A673 (cell line): ENCODE results near the gene SYNJ2. TPM values are rescaled to one million over a fixed set of nuclear protein-coding genes. Genes with fewer than 3 reads are reported as not detected.

Source experiments
- BruUV-seq: library from RNA; stranded (reverse); fragments of 400-500 nt; replicated peaks from 2 replicates; lab custom pipeline; 2021; lab: Mats Ljungman, UMichigan
- CTCF ChIA-PET: fragments of 300-600 bp; sonication (Branson Sonifier 250); formaldehyde crosslinking; loops from one replicate; lab custom pipeline; 2022; ENCODE audit warnings: antibody characterized with exemption; lab: Charles Lee
- POLR2A ChIA-PET: fragments of 300-600 bp; sonication (Branson Sonifier 250); formaldehyde crosslinking; loops from one replicate; lab custom pipeline; 2022; ENCODE audit warnings: antibody characterized with exemption; ENCODE audit not compliant: low non-redundant PET; lab: Charles Lee
- DNase-seq: peaks from one replicate; pipeline ENCODE4 v3.0.0-alpha.2; 2015; ENCODE audit warnings: low spot score
- H3K27ac ChIP-seq: fragments of 200-600 bp; sonication (generic); 2 replicates; pipeline ENCODE4 v1.5.1; 2016; ENCODE audit warnings: mixed run types, low read depth, mild to moderate bottlenecking, mixed read lengths, antibody characterized with exemption, low read length; ENCODE audit not compliant: poor library complexity, severe bottlenecking
- H3K27me3 ChIP-seq: fragments of 200-600 bp; sonication (generic); replicated peaks from 2 replicates; pipeline ENCODE4 v1.6.1; 2017; ENCODE audit warnings: mixed run types, low read depth, mild to moderate bottlenecking, mixed read lengths, antibody characterized with exemption, low read length; ENCODE audit not compliant: insufficient read depth, poor library complexity
- H3K36me3 ChIP-seq: fragments of 200-600 bp; sonication (generic); 2 replicates; pipeline ENCODE4 v1.6.1; 2016; ENCODE audit warnings: mixed run types, mild to moderate bottlenecking, mixed read lengths, antibody characterized with exemption, low read length; ENCODE audit not compliant: insufficient read depth, poor library complexity, severe bottlenecking
- H3K4me1 ChIP-seq: fragments of 200-600 bp; sonication (generic); 2 replicates; pipeline ENCODE4 v1.6.1; 2017; ENCODE audit warnings: mixed run types, mild to moderate bottlenecking, mixed read lengths, antibody characterized with exemption, low read length; ENCODE audit not compliant: insufficient read depth, poor library complexity, severe bottlenecking
- H3K4me3 ChIP-seq: fragments of 200-600 bp; sonication (generic); 2 replicates; pipeline ENCODE4 v1.5.1; 2016; ENCODE audit warnings: low read depth, mixed run types, mild to moderate bottlenecking, mixed read lengths, low read length; ENCODE audit not compliant: poor library complexity, severe bottlenecking
- H3K9me3 ChIP-seq: fragments of 200-600 bp; sonication (generic); 2 replicates; pipeline ENCODE4 v1.6.1; 2016; ENCODE audit warnings: mixed run types, low read depth, mild to moderate bottlenecking, mixed read lengths, antibody characterized with exemption, low read length; ENCODE audit not compliant: poor library complexity, severe bottlenecking
- CTCF ChIP-seq: fragments of 300-800, 200-600 bp; sonication (generic); conservative IDR thresholded peaks from 2 replicates; pipeline ENCODE4 v1.5.1; 2017; ENCODE audit warnings: low read depth, mild to moderate bottlenecking, antibody characterized with exemption, low read length, moderate library complexity, mixed read lengths
- EZH2 ChIP-seq: fragments of 200-600 bp; sonication (generic); IDR thresholded peaks from 2 replicates; pipeline ENCODE4 v1.6.1; 2017; ENCODE audit warnings: borderline replicate concordance, low read depth, mild to moderate bottlenecking, mixed read lengths, antibody characterized with exemption, low read length; ENCODE audit not compliant: poor library complexity, severe bottlenecking
- intact Hi-C: fragments of 100-400 bp; cut with micrococcal nuclease; formaldehyde crosslinking; loops from one replicate; pipeline ENCODE4 v1.10.0; 2022; ENCODE audit not compliant: unreplicated experiment
- total RNA-seq: library from RNA; stranded (reverse); gene quantifications from 2 replicates; pipeline ENCODE4 v1.2.3, GENCODE V29; 2021

The SYNJ2 gene
- total RNA-seq, 1 experiment from 2014 or later, result 37.0 TPM

GRCh38 chr6:158028876-158029275, 47.2 kb downstream of the SYNJ2 start:
- ChIA-PET POLR2A (no interaction called here), CTCF (no interaction called here)
- H3K27ac ChIP-seq, result peak overlapping the region; percentile 9
- H3K36me3 ChIP-seq, result peaks cover 8% of the 10 kb centered on the region
- intact Hi-C loops, result loop anchor here (5.0 kb wide), 1 partner anchor 47 kb away; the partner anchor contains the start of gene SYNJ2
- no peaks in the 10 kb centered on the region for H3K27me3 ChIP-seq
- BruUV-seq, result no TSS peak
- no peaks in the 10 kb centered on the region for H3K9me3 ChIP-seq
- no peak overlapping the region for H3K4me3 ChIP-seq
- TF ChIP-seq EZH2 (no peak), CTCF (no peak)
- DNase-seq, result no peak
- H3K4me1 ChIP-seq, result peaks cover 45% of the 10 kb centered on the region

GRCh38 chr6:158029668-158030230, 48.1 kb downstream of the SYNJ2 start:
- ChIA-PET POLR2A (no interaction called here), CTCF (no interaction called here)
- Histone ChIP-seq H3K9me3 (no peaks in the 10 kb centered on the region), H3K4me1 (peaks cover 45% of the 10 kb centered on the region), H3K27me3 (no peaks in the 10 kb centered on the region), H3K4me3 (no peak overlapping the region), H3K27ac (no peak overlapping the region), H3K36me3 (peaks cover 8% of the 10 kb centered on the region)
- intact Hi-C loops, result loop anchor here (5.0 kb wide), 1 partner anchor 47 kb away; the partner anchor contains the start of gene SYNJ2
- no peak for TF ChIP-seq EZH2
- TF ChIP-seq CTCF, result no peak
- no peak for DNase-seq
- BruUV-seq, result no TSS peak

DNA sequence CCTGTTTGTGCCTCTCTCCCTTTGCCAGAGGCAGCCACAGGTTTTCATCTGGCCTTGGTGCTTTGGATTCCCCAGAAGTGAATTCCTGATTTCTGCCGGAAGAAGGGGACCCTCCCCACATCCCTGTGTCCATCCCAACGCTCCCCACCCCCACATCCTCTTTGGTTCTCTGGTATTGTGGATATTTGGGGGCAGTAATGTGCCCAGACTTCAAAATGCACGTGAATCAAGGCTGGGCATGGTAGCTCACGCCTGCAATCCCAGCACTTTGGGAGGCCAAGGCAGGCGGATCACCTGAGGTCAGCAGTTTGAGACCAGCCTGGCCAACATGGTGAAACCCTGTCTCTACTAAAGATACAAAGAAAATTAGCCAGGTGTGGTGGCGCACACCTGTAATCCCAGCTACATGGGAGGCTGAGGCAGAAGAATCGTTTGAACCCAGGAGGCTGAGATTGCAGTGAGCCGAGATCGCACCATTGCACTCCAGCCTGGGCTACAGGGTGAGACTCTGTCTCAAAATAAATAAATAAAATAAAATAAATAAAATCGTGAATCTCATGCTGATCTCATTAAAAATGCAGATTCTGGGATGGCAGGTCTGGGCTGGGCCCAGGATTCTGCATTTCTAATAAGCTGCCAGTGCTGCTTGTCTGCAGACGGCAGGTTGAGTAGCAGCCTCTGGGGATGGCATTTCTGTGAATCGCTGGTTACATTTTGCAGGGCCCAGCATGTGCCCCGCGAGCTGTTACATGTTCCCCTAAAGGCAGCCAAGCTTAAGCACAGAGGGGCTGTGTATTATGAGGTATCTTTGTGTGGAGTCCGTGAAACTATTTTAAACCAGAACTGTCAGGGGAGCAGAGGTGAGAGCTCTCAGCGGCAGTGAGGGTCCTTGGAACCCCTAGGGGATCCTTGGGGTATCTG, 49.0 kb downstream of the SYNJ2 start:
- H3K4me1 ChIP-seq, result peaks cover 45% of the 10 kb centered on the region

More for the DNA sequence above, 49.0 kb downstream of the SYNJ2 start:
- H3K27me3 ChIP-seq, result no peaks in the 10 kb centered on the region
- no peak for DNase-seq
- H3K27ac ChIP-seq, result peak overlapping the region; percentile 45
- H3K36me3 ChIP-seq, result peaks cover 8% of the 10 kb centered on the region
- ChIA-PET POLR2A (interaction anchor here (0.7 kb wide), 1 partner anchor 18 kb away, joined by 3 read pairs; no protein-coding TSS in a partner anchor), CTCF (interaction anchor here (0.6 kb wide), 2 partner anchors 234 to 1373 kb away, joined by 4 read pairs; no protein-coding TSS in a partner anchor)
- H3K4me3 ChIP-seq, result no peak overlapping the region
- no peaks in the 10 kb centered on the region for H3K9me3 ChIP-seq
- no peak for TF ChIP-seq CTCF
- TF ChIP-seq EZH2, result no peak
- intact Hi-C loops, result no loop called here
- no TSS peak for BruUV-seq
